ENCODE measurements around the gene PTPRM. TPM values are rescaled to one million over a fixed set of nuclear protein-coding genes. Genes with fewer than 3 reads are reported as not detected.

Gene PTPRM
- total and polyA plus RNA-seq, 2 experiments from 2014 or later: 1.6 to 5.3 TPM

DNA sequence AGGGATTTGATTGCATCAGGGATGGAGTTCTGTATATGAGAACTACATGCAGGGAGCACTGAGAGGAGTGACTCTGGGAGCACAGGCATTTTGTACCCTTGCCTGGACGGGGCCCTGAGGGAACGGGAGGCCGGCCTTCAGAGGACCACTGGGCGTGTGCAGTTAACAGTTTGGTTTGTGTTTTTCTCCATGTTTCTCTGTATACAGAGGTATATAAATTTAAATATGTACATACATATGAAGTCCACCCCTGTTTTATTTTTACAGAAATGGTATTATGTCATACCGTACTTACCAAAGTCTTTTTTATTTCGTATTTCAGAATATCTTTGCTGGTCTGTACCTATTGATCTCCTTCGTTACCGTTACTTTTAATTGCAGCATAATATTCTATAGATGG, 111.3 kb downstream of the PTPRM start (continued):
- TF ChIP-seq, protein P1, sequence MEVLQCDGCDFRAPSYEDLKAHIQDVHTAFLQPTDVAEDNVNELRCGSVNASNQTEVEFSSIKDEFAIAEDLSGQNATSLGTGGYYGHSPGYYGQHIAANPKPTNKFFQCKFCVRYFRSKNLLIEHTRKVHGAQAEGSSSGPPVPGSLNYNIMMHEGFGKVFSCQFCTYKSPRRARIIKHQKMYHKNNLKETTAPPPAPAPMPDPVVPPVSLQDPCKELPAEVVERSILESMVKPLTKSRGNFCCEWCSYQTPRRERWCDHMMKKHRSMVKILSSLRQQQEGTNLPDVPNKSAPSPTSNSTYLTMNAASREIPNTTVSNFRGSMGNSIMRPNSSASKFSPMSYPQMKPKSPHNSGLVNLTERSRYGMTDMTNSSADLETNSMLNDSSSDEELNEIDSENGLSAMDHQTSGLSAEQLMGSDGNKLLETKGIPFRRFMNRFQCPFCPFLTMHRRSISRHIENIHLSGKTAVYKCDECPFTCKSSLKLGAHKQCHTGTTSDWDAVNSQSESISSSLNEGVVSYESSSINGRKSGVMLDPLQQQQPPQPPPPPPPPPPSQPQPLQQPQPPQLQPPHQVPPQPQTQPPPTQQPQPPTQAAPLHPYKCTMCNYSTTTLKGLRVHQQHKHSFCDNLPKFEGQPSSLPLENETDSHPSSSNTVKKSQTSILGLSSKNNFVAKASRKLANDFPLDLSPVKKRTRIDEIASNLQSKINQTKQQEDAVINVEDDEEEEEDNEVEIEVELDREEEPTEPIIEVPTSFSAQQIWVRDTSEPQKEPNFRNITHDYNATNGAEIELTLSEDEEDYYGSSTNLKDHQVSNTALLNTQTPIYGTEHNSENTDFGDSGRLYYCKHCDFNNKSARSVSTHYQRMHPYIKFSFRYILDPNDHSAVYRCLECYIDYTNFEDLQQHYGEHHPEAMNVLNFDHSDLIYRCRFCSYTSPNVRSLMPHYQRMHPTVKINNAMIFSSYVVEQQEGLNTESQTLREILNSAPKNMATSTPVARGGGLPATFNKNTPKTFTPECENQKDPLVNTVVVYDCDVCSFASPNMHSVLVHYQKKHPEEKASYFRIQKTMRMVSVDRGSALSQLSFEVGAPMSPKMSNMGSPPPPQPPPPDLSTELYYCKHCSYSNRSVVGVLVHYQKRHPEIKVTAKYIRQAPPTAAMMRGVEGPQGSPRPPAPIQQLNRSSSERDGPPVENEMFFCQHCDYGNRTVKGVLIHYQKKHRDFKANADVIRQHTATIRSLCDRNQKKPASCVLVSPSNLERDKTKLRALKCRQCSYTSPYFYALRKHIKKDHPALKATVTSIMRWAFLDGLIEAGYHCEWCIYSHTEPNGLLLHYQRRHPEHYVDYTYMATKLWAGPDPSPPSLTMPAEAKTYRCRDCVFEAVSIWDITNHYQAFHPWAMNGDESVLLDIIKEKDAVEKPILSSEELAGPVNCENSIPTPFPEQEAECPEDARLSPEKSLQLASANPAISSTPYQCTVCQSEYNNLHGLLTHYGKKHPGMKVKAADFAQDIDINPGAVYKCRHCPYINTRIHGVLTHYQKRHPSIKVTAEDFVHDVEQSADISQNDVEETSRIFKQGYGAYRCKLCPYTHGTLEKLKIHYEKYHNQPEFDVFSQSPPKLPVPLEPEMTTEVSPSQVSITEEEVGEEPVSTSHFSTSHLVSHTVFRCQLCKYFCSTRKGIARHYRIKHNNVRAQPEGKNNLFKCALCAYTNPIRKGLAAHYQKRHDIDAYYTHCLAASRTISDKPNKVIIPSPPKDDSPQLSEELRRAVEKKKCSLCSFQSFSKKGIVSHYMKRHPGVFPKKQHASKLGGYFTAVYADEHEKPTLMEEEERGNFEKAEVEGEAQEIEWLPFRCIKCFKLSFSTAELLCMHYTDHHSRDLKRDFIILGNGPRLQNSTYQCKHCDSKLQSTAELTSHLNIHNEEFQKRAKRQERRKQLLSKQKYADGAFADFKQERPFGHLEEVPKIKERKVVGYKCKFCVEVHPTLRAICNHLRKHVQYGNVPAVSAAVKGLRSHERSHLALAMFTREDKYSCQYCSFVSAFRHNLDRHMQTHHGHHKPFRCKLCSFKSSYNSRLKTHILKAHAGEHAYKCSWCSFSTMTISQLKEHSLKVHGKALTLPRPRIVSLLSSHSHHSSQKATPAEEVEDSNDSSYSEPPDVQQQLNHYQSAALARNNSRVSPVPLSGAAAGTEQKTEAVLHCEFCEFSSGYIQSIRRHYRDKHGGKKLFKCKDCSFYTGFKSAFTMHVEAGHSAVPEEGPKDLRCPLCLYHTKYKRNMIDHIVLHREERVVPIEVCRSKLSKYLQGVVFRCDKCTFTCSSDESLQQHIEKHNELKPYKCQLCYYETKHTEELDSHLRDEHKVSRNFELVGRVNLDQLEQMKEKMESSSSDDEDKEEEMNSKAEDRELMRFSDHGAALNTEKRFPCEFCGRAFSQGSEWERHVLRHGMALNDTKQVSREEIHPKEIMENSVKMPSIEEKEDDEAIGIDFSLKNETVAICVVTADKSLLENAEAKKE (CRISPR knock-in tag; IDR thresholded peaks at IDR 0.05): no peak
- TF ChIP-seq JUNB (IDR thresholded peaks at IDR 0.05; ENCODE audit: unreplicated experiment): no peak
- no peak for TF ChIP-seq CREB1 (CRISPR knock-in tag; IDR thresholded peaks at IDR 0.05; ENCODE audit: low read depth)
- TF ChIP-seq, protein P2, sequence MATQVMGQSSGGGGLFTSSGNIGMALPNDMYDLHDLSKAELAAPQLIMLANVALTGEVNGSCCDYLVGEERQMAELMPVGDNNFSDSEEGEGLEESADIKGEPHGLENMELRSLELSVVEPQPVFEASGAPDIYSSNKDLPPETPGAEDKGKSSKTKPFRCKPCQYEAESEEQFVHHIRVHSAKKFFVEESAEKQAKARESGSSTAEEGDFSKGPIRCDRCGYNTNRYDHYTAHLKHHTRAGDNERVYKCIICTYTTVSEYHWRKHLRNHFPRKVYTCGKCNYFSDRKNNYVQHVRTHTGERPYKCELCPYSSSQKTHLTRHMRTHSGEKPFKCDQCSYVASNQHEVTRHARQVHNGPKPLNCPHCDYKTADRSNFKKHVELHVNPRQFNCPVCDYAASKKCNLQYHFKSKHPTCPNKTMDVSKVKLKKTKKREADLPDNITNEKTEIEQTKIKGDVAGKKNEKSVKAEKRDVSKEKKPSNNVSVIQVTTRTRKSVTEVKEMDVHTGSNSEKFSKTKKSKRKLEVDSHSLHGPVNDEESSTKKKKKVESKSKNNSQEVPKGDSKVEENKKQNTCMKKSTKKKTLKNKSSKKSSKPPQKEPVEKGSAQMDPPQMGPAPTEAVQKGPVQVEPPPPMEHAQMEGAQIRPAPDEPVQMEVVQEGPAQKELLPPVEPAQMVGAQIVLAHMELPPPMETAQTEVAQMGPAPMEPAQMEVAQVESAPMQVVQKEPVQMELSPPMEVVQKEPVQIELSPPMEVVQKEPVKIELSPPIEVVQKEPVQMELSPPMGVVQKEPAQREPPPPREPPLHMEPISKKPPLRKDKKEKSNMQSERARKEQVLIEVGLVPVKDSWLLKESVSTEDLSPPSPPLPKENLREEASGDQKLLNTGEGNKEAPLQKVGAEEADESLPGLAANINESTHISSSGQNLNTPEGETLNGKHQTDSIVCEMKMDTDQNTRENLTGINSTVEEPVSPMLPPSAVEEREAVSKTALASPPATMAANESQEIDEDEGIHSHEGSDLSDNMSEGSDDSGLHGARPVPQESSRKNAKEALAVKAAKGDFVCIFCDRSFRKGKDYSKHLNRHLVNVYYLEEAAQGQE (IDR thresholded peaks at IDR 0.05; ENCODE audit: unreplicated experiment): no peak
- TF ChIP-seq POLR2AphosphoS5 (IDR thresholded peaks at IDR 0.05; ENCODE audit: low read depth): no peak

DNA sequence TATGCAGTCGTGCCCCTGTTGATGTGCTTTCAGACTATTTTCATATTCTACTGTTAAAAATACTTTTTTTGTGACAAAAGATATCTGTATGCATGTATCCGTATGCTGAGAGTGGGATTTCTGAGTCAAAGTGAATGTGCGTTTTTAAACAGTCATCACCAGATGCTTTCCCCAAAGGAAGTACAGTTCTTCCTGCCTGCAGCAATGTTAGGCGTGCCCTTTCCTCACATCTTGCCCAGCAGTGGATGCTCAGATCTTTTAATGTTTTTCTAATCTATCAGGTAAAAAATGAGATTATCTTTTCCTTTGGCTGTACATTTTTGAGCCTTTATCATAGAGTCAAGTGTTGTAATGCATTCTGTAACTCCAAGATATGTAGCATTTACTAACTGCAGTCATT, 111.7 kb downstream of the PTPRM start:
- H3K27ac ChIP-seq (ENCODE audit: low read depth): no peak overlapping the region
- Mint-ChIP-seq H3K27ac (no peak overlapping the region), H3K9me3 (no peaks in the 10 kb centered on the region), H3K4me3 (no peak overlapping the region), H3K36me3 (ENCODE audit: low read depth) (no peaks in the 10 kb centered on the region), H3K4me1 (peaks cover 9% of the 10 kb centered on the region), H3K27me3 (ENCODE audit: insufficient read depth, low read depth, poor library complexity) (peaks cover 2% of the 10 kb centered on the region)
- no peaks in the 10 kb centered on the region for H3K36me3 ChIP-seq (ENCODE audit: insufficient read depth)
- H4K20me1 ChIP-seq (replicated peaks; ENCODE audit: insufficient read depth): no peaks in the 10 kb centered on the region
- no peaks in the 10 kb centered on the region for H3F3A ChIP-seq (replicated peaks; ENCODE audit: low read depth)
- no peak overlapping the region for H3K4me3 ChIP-seq
- no peaks in the 10 kb centered on the region for H3K79me2 ChIP-seq (replicated peaks; ENCODE audit: insufficient read depth)
- DNase-seq (ENCODE audit: low spot score) (no peak), ATAC-seq (no peak)
- H2AFZ ChIP-seq: no peak overlapping the region
- H3K4me2 ChIP-seq: no peak overlapping the region
- H3K9me2 ChIP-seq (ENCODE audit: insufficient read depth): no peaks in the 10 kb centered on the region
- peaks cover 6% of the 10 kb centered on the region; the same call in 1 of the 2 replicates for H3K4me1 ChIP-seq (ENCODE audit: insufficient read depth)
- no peaks in the 10 kb centered on the region for H3K27me3 ChIP-seq (ENCODE audit: insufficient read depth)
- no peak for TF ChIP-seq CREB1 (CRISPR knock-in tag; IDR thresholded peaks at IDR 0.05; ENCODE audit: low read depth)
- no peak for TF ChIP-seq EZH2 (IDR thresholded peaks at IDR 0.05; ENCODE audit: low read depth, unreplicated experiment)
- TF ChIP-seq, protein P3, sequence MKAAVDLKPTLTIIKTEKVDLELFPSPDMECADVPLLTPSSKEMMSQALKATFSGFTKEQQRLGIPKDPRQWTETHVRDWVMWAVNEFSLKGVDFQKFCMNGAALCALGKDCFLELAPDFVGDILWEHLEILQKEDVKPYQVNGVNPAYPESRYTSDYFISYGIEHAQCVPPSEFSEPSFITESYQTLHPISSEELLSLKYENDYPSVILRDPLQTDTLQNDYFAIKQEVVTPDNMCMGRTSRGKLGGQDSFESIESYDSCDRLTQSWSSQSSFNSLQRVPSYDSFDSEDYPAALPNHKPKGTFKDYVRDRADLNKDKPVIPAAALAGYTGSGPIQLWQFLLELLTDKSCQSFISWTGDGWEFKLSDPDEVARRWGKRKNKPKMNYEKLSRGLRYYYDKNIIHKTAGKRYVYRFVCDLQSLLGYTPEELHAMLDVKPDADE (IDR thresholded peaks at IDR 0.05): no peak
- no peak for TF ChIP-seq JUNB (IDR thresholded peaks at IDR 0.05; ENCODE audit: unreplicated experiment)
- TF ChIP-seq EZH2phosphoT487 (IDR thresholded peaks at IDR 0.05; ENCODE audit: unreplicated experiment): no peak
- TF ChIP-seq ZNF331 (CRISPR knock-in tag; IDR thresholded peaks at IDR 0.05; ENCODE audit: low read depth): no peak
- TF ChIP-seq, protein P2 (IDR thresholded peaks at IDR 0.05; ENCODE audit: unreplicated experiment): no peak
